ENCODE results near the gene CMTM1.

Gene CMTM1

GRCh38 chr16:66521252-66521713 is 45.0 kb upstream of the CMTM1 start:
- H3K27ac ChIP-seq: no peak overlapping the region
- TF ChIP-seq CTCF (conservative IDR thresholded peaks at IDR 0.05): no peak
- TF ChIP-seq ZFX (IDR thresholded peaks at IDR 0.05): no peak

- TF ChIP-seq ZFX (IDR thresholded peaks at IDR 0.05) (no peak), CTCF (conservative IDR thresholded peaks at IDR 0.05) (no peak)
- no peak overlapping the region for H3K27ac ChIP-seq
Measured at GRCh38 chr16:66521951-66522771, 44.1 kb upstream of the CMTM1 start.

GRCh38 chr16:66522816-66523590 is 43.2 kb upstream of the CMTM1 start:
- H3K27ac ChIP-seq: no peak overlapping the region
- TF ChIP-seq ZFX (IDR thresholded peaks at IDR 0.05) (no peak), CTCF (conservative IDR thresholded peaks at IDR 0.05) (no peak)

- no peak overlapping the region for H3K27ac ChIP-seq
- TF ChIP-seq CTCF (conservative IDR thresholded peaks at IDR 0.05) (no peak), ZFX (IDR thresholded peaks at IDR 0.05) (no peak)
Measured at GRCh38 chr16:66523861-66524354, 42.3 kb upstream of the CMTM1 start.

- TF ChIP-seq ZFX (IDR thresholded peaks at IDR 0.05) (no peak), CTCF (conservative IDR thresholded peaks at IDR 0.05) (no peak)
- no peak overlapping the region for H3K27ac ChIP-seq
Measured at GRCh38 chr16:66524601-66525164, 41.6 kb upstream of the CMTM1 start.

- TF ChIP-seq CTCF (conservative IDR thresholded peaks at IDR 0.05): no peak
- TF ChIP-seq ZFX (IDR thresholded peaks at IDR 0.05): no peak
- H3K27ac ChIP-seq: no peak overlapping the region
Measured at GRCh38 chr16:66525396-66526180, 40.7 kb upstream of the CMTM1 start.

Measured in C4-2B (cell line).